Osteocyte (in vitro differentiated cells): Measurements from ENCODE around the gene POLR2L. TPM values are rescaled to one million over a fixed set of nuclear protein-coding genes. Genes with fewer than 3 reads are reported as not detected.
A peak's percentile ranks its signal among the peaks of the same experiment; 100 is the strongest.

ENCODE experiments used
- DNase-seq: peaks from one replicate; pipeline ENCODE4 v3.0.0; 2021; ENCODE audit warnings: mixed read lengths; ENCODE audit not compliant: unreplicated experiment; ENCODE audit errors: extremely low spot score
- H3K27ac Mint-ChIP-seq: one replicate; pipeline ENCODE4 v1.8.0; 2021; ENCODE audit warnings: mild to moderate bottlenecking, mixed read lengths; ENCODE audit not compliant: unreplicated experiment
- H3K27me3 Mint-ChIP-seq: one replicate; pipeline ENCODE4 v1.8.0; 2021; ENCODE audit warnings: mixed read lengths; ENCODE audit not compliant: unreplicated experiment
- H3K36me3 Mint-ChIP-seq: one replicate; pipeline ENCODE4 v1.8.0; 2021; ENCODE audit warnings: mixed read lengths; ENCODE audit not compliant: unreplicated experiment
- H3K4me1 Mint-ChIP-seq: one replicate; pipeline ENCODE4 v1.8.0; 2021; ENCODE audit warnings: mixed read lengths; ENCODE audit not compliant: unreplicated experiment
- H3K4me3 Mint-ChIP-seq: one replicate; pipeline ENCODE4 v1.8.0; 2021; ENCODE audit warnings: mild to moderate bottlenecking, moderate library complexity, mixed read lengths; ENCODE audit not compliant: unreplicated experiment
- H3K9me3 Mint-ChIP-seq: one replicate; pipeline ENCODE4 v1.8.0; 2021; ENCODE audit warnings: mixed read lengths; ENCODE audit not compliant: unreplicated experiment
- CTCF ChIP-seq: fragments of 200-600 bp; sonication (generic); IDR thresholded peaks from 2 replicates; pipeline ENCODE4 v1.5.0; 2021; ENCODE audit warnings: antibody characterized with exemption, mild to moderate bottlenecking, moderate library complexity
- total RNA-seq: library from RNA; stranded (reverse); gene quantifications from 2 replicates; pipeline ENCODE4 v1.2.1, GENCODE V29; 2021

Gene POLR2L
- total RNA-seq, 1 donor from 2014 or later: 193 TPM

GRCh38 chr11:823441-824291, 18.7 kb downstream of the POLR2L start:
- no peak for DNase-seq
- peaks cover 39% of the 10 kb centered on the region for H3K4me1 Mint-ChIP-seq
- no peaks in the 10 kb centered on the region for H3K27me3 Mint-ChIP-seq
- no peak overlapping the region for H3K27ac Mint-ChIP-seq
- no peak for TF ChIP-seq CTCF
- peaks cover 10% of the 10 kb centered on the region for H3K36me3 Mint-ChIP-seq
- no peak overlapping the region for H3K4me3 Mint-ChIP-seq
- H3K9me3 Mint-ChIP-seq: no peaks in the 10 kb centered on the region

- no peak for DNase-seq
- Mint-ChIP-seq H3K4me1 (peaks cover 29% of the 10 kb centered on the region), H3K4me3 (peak overlapping the region; percentile 83), H3K27me3 (no peaks in the 10 kb centered on the region), H3K9me3 (no peaks in the 10 kb centered on the region), H3K27ac (no peak overlapping the region), H3K36me3 (peaks cover 10% of the 10 kb centered on the region)
- TF ChIP-seq CTCF: no peak
These were observed 20.6 kb downstream of the POLR2L start for GRCh38 chr11:821512-822371.

GRCh38 chr11:820655-821511, 21.4 kb downstream of the POLR2L start:
- H3K36me3 Mint-ChIP-seq: peaks cover 10% of the 10 kb centered on the region
- TF ChIP-seq CTCF: no peak
- DNase-seq: no peak
- H3K9me3 Mint-ChIP-seq: no peaks in the 10 kb centered on the region
- peaks cover 25% of the 10 kb centered on the region for H3K4me1 Mint-ChIP-seq
- H3K4me3 Mint-ChIP-seq: peak overlapping the region; percentile 83
- H3K27me3 Mint-ChIP-seq: no peaks in the 10 kb centered on the region
- H3K27ac Mint-ChIP-seq: peak overlapping the region; percentile 54

GRCh38 chr11:819943-820649, 22.2 kb downstream of the POLR2L start:
- Mint-ChIP-seq H3K27me3 (no peaks in the 10 kb centered on the region), H3K36me3 (peaks cover 8% of the 10 kb centered on the region), H3K4me3 (peak overlapping the region; percentile 83), H3K4me1 (peaks cover 25% of the 10 kb centered on the region), H3K27ac (peak overlapping the region; percentile 71), H3K9me3 (no peaks in the 10 kb centered on the region)
- TF ChIP-seq CTCF: no peak
- no peak for DNase-seq
